Measurements from ENCODE around the gene ATP6V1C2.
"Not testable (repeated sequence)": the region's sequence is repeated elsewhere in the genome, so short reads cannot be mapped to it uniquely, and the experiment has no call there.

ATP6V1C2 gene

DNA sequence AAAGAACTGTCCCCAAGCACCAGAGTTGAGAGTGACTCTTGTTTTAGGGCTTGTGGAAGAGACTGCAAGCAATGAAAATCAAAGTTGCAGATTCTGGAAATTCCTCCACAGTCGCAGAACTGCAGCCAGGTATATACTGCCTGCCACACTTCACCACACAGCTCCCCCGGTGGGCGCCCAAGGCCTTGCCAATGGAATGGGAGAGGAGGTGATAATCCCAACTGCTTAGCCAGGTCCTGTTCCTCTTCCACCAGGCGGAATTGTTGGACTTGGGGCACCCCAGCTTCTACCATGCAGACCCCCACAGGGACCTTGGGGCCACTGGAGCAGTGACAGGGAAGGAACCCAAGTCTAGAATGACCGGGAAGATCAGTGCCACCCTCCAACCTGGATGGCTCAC is 96.0 kb downstream of the ATP6V1C2 start:
- no peak for DNase-seq

GRCh38 chr2:10818305-10818704 is 96.9 kb downstream of the ATP6V1C2 start:
- not testable (repeated sequence) for DNase-seq

DNA sequence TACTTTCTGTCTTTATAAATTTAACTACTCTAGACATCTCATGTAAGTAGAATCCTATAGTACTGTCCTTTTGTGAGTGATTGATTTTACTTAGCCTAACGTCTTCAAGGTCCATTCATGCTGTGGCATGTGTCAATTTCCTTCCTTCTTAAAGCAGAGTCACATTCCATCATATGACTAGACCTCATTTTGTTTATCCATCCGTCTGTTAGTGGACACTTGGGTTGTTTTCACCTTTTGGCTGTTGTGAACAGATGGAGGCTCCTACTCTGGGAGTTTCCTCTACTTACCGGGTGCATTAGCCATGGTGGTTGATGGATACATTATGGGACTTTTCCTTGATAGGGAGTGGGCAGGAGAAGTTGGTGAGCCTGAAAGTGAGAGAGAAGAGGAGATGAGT is 97.6 kb downstream of the ATP6V1C2 start:
- no peak for DNase-seq

- DNase-seq = no peak
Measured at GRCh38 chr2:10819714-10820314, 98.4 kb downstream of the ATP6V1C2 start.

- DNase-seq = no peak
Measured at GRCh38 chr2:10820562-10820961, 99.1 kb downstream of the ATP6V1C2 start.

DNA sequence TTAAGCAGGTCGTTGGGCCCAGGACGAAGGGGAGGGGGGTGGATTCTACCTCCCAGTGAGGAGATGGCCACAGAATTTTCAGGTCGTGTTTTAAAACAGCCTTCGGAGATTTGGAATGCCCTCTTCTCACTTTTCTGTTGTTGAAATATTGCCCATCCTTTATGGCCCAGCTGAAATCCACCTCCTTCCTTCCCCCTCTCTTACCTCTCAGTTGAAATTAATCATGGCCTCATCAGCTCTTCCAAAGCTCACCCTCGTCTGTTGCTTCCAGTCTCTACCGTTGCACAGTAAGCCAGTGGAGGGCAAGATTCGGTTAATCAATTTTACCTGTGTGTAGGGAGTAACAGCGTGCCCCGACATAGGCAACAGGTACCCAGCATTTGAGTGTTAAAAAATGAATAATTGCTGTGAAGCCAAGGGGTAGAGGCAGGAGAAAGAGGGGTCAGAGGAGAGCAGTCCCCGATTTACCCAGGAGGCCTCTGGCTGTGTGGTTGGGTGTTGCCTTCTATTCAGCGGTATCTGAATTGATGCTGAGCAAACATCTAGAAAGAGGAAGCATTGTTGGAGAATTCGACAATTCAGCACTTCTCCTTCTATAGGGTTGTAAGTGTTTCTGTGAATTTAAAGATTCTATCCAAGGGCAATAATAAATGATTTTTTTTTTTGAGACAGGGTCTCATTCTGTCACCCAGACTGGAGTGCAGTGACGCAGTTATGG is 99.7 kb downstream of the ATP6V1C2 start:
- no peak for DNase-seq

DNA sequence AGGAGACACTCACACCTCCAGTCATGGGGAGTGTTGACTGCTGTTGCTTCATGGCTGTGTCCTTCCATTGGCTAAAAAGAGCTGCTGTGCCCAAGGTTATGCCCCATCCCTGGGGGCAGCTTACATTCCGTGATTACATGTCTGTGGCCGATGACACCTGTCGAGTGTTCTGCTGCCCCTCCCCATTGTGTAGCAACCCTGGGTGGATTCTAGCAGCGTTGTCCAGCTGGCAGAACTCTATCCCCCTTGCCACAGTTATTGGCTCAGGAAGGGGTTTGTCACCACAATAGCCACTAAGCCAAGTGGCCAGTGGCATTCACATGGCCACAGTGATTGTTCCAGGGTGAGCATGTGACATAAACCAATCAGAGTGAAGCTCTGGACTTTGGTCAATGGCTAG is 102.8 kb downstream of the ATP6V1C2 start:
- no peak for DNase-seq

- no peak for DNase-seq
Measured at GRCh38 chr2:10826026-10826425, 104.6 kb downstream of the ATP6V1C2 start.

- no peak for DNase-seq
Measured at GRCh38 chr2:10826625-10827024, 105.2 kb downstream of the ATP6V1C2 start.

DNA sequence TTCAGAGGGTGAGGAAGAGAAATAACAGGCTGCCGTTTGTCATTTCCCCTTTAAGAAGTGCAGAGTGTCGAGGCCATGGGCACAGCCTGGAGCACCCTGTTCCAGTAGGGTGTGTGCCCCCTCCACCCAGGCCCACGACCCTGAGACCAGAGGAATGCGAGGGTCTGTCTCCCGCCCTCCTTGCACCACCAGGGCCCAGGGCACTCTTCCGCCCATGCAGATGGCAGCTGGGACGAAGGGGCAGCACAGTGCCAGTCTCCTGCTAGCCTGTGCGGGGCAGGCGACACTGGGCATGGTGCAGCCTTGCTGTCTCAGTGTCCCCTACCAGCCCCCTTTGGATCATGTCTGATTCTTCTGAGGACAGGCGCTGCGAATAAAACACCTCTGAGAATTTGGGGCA is 106.9 kb downstream of the ATP6V1C2 start:
- DNase-seq = no peak

GRCh38 chr2:10829299-10829698 is 107.9 kb downstream of the ATP6V1C2 start:
- DNase-seq = no peak

GRCh38 chr2:10830203-10830602 is 108.8 kb downstream of the ATP6V1C2 start:
- DNase-seq = no peak

DNA sequence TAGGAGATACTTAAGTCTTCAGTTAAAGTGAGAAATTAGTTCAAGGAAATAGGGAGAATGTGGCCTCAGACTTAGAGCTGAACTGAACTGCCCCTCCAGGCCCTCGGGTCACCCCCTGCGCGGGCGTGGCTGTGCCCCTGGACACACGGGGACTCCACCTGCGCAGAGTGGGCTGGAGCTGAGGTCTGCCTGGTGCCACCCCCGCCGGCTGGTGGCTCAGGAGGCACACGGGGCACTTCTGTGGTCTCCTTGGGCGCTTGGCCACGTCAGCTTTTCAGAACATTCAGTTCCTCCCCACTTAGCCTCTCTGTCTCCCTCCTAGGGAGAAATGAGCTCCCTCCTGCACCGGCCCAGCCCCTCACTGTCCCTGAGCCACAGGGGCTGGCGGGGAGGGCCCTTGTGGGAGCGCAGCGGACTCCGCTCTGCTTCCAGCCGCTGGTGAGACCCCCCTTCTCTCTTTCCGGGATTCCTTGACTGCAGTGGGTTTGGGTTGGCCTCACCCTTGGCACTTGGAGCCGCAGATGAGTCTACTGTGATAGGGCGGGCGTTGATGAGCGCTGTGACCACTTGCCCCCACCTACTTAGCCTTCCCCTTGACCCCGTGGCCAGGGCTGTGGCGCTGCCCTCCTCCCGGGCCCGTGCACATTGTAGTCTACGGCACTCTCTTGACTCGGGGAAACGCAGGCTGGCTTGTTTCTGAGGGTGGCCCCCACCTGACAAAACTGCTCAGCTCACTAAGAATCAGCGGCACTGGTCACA is 109.4 kb downstream of the ATP6V1C2 start:
- no peak for DNase-seq

DNA sequence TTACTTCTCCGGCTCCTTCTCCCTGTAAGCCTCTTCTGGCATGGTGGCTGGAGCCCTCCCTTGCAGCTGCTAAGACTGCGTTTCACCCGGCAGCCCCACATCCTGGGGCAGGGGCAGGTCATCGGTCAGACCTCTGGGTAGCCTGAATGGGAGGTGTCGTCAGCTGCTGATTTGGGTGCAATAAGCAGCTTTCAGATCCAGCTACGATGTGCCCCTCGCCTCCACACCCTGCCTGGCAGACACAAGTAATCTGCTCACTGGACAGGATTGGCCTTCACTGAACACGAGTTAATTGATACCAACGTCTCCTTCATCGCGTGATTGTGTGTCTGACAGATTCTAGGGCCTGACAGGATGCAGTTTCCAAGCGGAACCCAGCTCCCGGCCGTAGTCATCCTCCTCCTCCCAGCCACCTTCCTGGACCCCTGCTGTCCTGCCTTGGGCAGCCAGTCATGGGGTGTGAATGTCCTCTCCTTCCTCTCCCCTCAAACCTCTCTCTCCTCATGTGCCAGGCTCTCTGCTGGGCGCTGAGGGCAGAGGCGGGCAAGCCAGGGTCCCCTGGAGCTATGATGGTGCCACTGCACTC is 110.1 kb downstream of the ATP6V1C2 start:
- no peak for DNase-seq

DNA sequence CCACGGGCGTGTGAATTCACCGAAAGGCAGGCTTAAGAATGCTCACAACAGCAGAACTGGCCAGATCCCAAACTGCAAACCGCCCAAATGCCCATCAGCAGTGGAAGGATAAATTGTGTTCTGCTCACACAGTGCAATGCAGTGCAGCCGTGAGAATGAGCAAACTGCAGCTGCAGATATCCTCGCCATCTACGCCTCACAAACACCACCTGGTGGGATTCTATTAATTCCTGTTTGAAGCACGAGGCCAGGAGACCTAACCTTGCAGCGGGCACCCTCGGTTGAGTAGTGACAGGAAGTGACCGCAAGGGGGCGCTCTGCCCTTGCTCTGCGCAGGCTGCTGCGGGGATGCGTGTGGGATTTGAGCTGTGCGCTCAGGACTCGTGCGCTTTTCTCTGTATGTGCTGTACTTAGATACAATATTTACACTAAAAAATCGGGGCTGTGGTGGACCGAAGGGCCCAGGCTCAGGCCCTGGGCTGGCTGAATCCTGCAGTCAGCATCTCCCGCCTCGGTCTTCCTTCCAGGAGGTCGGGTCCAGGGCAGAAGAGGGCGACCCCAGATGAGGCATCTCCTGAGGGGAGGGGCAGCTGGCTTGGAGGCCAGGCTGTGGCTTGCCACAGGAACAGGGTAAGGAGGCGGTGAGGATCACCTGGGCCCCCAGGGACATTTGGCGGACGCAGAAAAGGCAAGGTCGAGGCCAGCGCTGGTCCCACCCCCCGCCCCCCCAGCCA is 110.9 kb downstream of the ATP6V1C2 start:
- DNase-seq = peak; percentile 69 to 83

GRCh38 chr2:10833021-10833420 is 111.6 kb downstream of the ATP6V1C2 start:
- no peak for DNase-seq

DNA sequence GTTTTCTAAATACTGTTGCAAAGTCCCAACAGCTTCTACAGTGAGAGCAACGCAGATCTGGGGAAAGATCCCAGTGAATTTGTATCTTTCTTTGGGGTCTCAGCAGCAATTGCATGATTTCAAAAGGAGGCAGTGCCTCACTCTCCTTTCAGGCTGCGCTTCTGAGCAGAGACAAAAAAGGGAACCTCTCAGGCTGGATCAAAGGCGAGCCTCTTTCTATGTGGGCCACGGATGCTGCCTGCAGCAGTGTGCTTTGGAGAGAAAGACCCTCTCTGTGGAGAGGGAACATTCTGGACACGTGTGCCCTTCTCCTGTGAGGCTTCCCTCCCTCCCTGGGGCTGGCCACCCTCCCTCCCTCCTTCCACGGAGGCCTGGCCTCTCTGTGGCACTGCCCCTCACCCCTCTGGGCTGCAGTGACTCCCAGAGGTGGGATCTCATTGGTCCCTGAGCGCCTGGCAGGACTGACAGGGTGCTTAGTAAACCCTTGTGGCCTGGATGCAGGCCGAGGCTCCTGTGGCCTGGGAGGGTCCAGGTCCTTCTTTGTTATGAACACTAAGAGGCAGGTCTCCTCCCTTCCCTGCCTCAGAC is 112.7 kb downstream of the ATP6V1C2 start:
- no peak for DNase-seq

Measured in stimulated activated CD4-positive, alpha-beta T cell treated with anti-CD3 and anti-CD28 coated beads, Interleukin-4, amount 100 ng/mL, for 4 hours (primary cell).